ENCODE measurements around the gene DCLK1.

The DCLK1 gene

DNA sequence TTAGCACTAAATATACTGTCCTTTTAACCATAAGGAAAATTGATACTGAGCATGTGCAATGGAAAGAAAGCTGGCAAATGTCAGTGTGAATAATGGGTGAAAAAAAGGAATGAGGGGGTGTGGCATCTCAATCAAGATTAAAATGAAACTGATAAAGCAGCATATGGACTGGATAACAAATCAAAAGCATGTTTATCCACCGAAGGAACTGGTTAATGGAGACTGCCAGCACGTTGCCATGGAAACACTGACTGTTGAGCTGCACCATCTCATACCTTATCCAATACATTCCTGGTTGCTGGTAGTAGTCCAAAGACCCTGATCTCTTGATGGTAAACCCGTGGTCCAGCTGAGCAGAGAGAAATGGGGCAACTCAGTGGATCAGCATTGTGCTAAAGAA, 343.2 kb downstream of the DCLK1 start:
- Histone ChIP-seq H3K36me3 (ENCODE audit: control insufficient read depth, low read depth, low read length) (no peaks in the 10 kb centered on the region), H3K4me1 (ENCODE audit: control insufficient read depth, low read depth, low read length) (peaks cover 8% of the 10 kb centered on the region), H3K9ac (ENCODE audit: low read length) (no peak overlapping the region), H3K27me3 (ENCODE audit: control insufficient read depth, insufficient read depth, low read length) (no peaks in the 10 kb centered on the region), H3K27ac (ENCODE audit: low read length) (no peak overlapping the region), H3K9me3 (ENCODE audit: control insufficient read depth, low read depth, low read length) (no peaks in the 10 kb centered on the region), H3K4me3 (ENCODE audit: low read length) (no peak overlapping the region)

DNA sequence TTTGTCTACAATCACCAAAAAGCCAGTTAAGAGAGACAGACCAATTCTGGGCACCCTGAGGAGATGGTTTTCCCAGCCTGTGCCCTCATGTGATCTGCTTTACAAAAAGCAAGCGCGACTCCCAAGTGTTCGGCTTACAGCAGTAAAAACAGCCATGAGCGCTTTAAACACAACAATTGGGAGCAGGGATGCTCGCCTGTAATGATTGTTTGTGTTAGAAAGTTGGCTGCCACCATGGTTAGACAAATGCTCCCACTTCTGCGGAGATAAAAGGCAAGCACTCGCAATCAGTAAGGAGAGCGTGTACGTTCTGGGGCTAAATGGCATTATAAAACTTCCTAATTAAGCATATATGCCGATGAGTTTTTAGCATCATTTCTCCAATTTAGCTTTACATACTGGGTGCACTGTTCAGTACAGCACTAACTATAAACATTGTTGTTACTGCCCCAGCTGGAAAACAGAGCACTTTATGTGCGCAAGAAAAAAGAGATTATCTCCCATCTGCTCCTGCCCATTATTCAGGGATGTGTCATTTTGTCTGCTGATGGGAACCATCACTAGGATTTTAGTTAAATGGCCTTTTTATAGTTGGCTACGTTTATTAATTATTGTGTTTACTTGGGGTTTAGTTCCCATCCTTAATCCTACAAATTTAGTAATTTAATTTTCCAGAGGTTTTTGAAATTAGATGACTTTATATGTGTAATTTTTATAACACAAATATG, 345.4 kb downstream of the DCLK1 start:
- H3K9ac ChIP-seq (ENCODE audit: low read length), result no peak overlapping the region
- H3K27me3 ChIP-seq (ENCODE audit: control insufficient read depth, insufficient read depth, low read length), result no peaks in the 10 kb centered on the region
- no peaks in the 10 kb centered on the region for H3K36me3 ChIP-seq (ENCODE audit: control insufficient read depth, low read depth, low read length)
- no peaks in the 10 kb centered on the region for H3K9me3 ChIP-seq (ENCODE audit: control insufficient read depth, low read depth, low read length)
- no peak overlapping the region for H3K4me3 ChIP-seq (ENCODE audit: low read length)
- H3K4me1 ChIP-seq (ENCODE audit: control insufficient read depth, low read depth, low read length), result peaks cover 8% of the 10 kb centered on the region
- H3K27ac ChIP-seq (ENCODE audit: low read length), result no peak overlapping the region

DNA sequence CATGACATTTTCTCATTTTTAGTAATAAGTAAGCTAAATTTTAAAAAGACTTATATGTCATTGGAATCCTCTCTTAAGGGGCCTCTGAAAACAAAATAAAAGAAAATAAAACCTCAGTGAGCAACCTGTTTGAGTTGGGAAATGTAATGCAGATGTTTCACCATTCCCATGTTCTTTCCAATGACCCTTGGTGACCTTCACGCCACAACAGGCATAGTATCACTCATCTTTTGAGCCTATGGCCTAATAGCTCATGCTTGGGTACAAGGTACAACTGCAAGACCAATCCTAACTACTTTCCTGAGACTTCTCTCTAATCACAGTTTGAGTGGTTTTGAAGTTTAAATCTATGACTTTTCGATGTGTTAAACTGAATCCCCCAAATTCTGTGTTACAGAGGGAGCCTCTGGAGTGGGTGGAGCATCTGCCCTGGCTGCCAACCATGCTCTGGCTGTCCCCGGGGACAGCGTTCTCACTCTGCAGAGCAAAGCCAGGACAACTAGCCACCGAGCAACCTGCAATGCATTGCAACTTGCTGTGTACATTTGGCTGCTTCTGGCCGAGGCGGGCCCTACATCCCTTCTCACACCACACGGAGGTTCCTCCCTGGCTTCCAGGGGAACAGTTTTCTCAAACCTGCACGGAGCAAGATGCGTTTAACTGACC, 346.8 kb downstream of the DCLK1 start:
- H3K4me1 ChIP-seq (ENCODE audit: control insufficient read depth, low read depth, low read length), result peaks cover under 1% of the 10 kb centered on the region

DNA sequence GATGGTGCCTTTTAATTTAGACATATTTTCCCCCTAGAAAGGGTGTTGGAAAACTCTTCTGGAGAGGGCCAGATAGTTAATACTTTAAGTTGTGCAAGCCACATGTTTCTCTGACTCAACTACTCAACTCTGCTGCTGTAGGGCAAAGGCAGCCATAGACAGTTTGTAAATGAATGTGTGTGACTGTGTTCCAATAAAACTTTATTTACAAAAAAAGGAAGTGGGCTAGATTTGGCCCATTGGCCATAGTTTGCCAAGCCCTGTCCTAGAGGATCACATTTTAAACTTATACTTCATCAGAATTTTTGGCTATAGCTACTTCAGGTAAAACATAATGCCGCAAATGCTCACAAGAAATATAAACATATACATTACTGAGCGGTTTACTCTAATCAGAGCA, 348.4 kb downstream of the DCLK1 start:
- Histone ChIP-seq H3K36me3 (ENCODE audit: control insufficient read depth, low read depth, low read length) (no peaks in the 10 kb centered on the region), H3K4me3 (ENCODE audit: low read length) (no peak overlapping the region), H3K27me3 (ENCODE audit: control insufficient read depth, insufficient read depth, low read length) (no peaks in the 10 kb centered on the region), H3K9me3 (ENCODE audit: control insufficient read depth, low read depth, low read length) (no peaks in the 10 kb centered on the region), H3K27ac (ENCODE audit: low read length) (no peak overlapping the region), H3K4me1 (ENCODE audit: control insufficient read depth, low read depth, low read length) (no peaks in the 10 kb centered on the region), H3K9ac (ENCODE audit: low read length) (no peak overlapping the region)

More for the DNA sequence above, 346.8 kb downstream of the DCLK1 start:
- H3K36me3 ChIP-seq (ENCODE audit: control insufficient read depth, low read depth, low read length), result no peaks in the 10 kb centered on the region
- H3K27ac ChIP-seq (ENCODE audit: low read length), result no peak overlapping the region
- no peaks in the 10 kb centered on the region for H3K27me3 ChIP-seq (ENCODE audit: control insufficient read depth, insufficient read depth, low read length)
- no peak overlapping the region for H3K4me3 ChIP-seq (ENCODE audit: low read length)
- no peaks in the 10 kb centered on the region for H3K9me3 ChIP-seq (ENCODE audit: control insufficient read depth, low read depth, low read length)
- no peak overlapping the region for H3K9ac ChIP-seq (ENCODE audit: low read length)

DNA sequence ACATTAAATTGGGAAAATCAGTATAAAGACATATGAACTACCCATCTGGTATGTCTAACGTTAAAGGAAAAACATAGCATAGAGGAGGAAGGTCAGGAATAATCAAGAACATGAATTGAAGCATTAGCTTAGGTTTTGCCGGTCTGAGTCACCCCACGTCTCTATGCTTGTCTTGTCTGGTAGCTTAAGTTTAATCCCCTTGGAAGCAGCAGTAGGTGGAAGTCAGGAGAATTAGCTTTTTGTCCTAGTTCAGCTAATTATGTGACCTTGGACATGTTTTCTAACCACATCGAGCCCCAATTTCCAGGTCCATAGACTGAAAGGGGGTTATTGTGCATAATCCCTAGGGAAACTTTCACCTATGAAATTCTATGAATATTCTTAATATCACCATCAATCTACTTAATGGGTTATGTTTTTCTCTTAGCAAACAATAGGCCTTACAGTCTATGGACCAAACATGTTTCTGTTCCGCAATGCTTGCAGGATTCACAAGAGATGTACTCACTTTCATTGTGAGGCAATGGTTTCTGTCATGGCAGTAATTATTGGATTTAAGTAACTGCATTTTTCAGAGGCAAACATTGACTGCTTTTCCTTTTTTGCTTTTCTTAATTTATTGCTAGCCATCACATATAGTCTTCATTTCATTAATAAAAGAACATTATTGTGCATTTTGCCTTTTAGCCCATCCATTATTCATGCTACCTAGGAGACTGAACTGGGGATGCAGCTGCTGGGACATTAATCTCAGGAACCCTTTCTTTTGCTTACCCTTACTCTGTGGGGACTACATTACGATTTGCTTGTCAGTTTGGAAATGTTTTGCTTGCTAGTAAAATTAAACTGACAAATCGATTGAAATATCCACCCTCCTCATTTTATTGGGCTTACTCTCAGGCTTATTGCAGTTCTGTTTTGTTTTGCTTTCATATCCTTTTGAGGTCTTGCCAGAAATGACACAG, 349.9 kb downstream of the DCLK1 start:
- H3K27ac ChIP-seq (ENCODE audit: low read length), result no peak overlapping the region
- no peaks in the 10 kb centered on the region for H3K27me3 ChIP-seq (ENCODE audit: control insufficient read depth, insufficient read depth, low read length)
- no peak overlapping the region for H3K9ac ChIP-seq (ENCODE audit: low read length)
- H3K4me3 ChIP-seq (ENCODE audit: low read length), result no peak overlapping the region
- no peaks in the 10 kb centered on the region for H3K9me3 ChIP-seq (ENCODE audit: control insufficient read depth, low read depth, low read length)
- no peaks in the 10 kb centered on the region for H3K36me3 ChIP-seq (ENCODE audit: control insufficient read depth, low read depth, low read length)
- H3K4me1 ChIP-seq (ENCODE audit: control insufficient read depth, low read depth, low read length), result no peaks in the 10 kb centered on the region

DNA sequence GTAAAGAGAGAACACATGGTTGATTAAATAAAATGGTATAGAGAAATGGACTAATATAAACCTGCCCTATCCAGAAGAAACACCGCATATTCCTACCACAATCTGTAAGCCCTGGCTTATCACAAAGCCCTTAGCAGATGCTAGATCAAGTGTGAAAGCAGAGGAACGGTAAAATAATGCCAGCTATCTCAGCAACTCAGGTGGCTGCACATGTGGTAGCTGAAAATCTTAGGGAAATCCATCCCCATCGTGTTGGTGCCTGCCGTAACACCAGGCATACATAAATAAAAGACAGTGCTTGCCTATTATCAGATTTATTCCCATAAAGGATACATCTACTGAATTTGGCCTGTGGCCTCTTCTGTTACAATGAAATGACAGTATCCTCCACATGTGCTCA, 350.6 kb downstream of the DCLK1 start:
- Histone ChIP-seq H3K9ac (ENCODE audit: low read length) (no peak overlapping the region), H3K27me3 (ENCODE audit: control insufficient read depth, insufficient read depth, low read length) (no peaks in the 10 kb centered on the region), H3K9me3 (ENCODE audit: control insufficient read depth, low read depth, low read length) (no peaks in the 10 kb centered on the region), H3K27ac (ENCODE audit: low read length) (no peak overlapping the region), H3K36me3 (ENCODE audit: control insufficient read depth, low read depth, low read length) (no peaks in the 10 kb centered on the region), H3K4me3 (ENCODE audit: low read length) (no peak overlapping the region), H3K4me1 (ENCODE audit: control insufficient read depth, low read depth, low read length) (no peaks in the 10 kb centered on the region)

DNA sequence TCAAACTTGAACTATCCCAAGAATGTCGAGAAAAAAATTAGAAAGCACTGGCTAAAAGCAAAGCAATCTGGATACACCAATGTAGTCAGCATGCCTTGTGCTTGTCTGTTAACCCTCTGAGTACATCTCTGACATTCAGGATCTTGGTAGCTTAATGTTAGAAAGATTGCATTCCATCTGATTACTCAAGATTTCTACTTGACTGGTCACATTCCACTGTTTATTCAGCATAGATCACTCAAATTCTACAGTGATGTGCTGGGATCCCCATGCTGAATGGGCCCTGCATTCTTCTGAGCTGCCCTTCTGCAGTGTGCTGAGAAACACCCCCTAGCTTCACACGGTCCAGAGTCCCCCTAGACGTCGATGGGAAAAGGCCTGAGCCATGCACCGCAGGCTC, 359.3 kb downstream of the DCLK1 start:
- Histone ChIP-seq H3K9ac (ENCODE audit: low read length) (no peak overlapping the region), H3K4me1 (ENCODE audit: control insufficient read depth, low read depth, low read length) (no peaks in the 10 kb centered on the region), H3K4me3 (ENCODE audit: low read length) (no peak overlapping the region), H3K27me3 (ENCODE audit: control insufficient read depth, insufficient read depth, low read length) (no peaks in the 10 kb centered on the region), H3K27ac (ENCODE audit: low read length) (no peak overlapping the region), H3K9me3 (ENCODE audit: control insufficient read depth, low read depth, low read length) (no peaks in the 10 kb centered on the region), H3K36me3 (ENCODE audit: control insufficient read depth, low read depth, low read length) (no peaks in the 10 kb centered on the region)

DNA sequence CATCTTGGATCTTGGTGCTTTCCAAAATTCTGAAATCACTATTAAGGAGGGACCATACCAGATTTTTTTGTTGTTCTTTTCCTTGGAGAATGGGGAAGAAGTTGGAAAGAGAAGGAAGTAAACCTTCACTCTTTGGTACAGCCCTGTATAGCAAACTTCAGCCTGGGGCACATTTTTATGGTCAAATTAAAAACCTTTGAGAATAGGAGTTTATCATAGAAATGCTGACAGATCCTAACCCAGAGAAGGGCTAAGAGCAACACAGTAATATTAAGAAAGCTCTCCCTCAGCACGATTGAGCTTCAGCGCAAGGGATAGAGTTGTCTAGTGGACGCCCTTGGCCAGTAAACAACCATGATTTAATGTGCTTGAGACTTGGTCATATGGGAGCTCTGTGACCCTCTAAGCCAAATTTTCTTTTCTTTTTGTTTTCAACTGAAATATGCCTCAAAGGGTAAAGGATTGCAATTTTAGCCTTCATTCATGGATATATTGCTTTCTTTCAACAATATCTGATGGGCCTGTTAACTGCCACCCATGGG, 360.4 kb downstream of the DCLK1 start:
- Histone ChIP-seq H3K9ac (ENCODE audit: low read length) (no peak overlapping the region), H3K27me3 (ENCODE audit: control insufficient read depth, insufficient read depth, low read length) (no peaks in the 10 kb centered on the region), H3K9me3 (ENCODE audit: control insufficient read depth, low read depth, low read length) (no peaks in the 10 kb centered on the region), H3K27ac (ENCODE audit: low read length) (no peak overlapping the region), H3K4me1 (ENCODE audit: control insufficient read depth, low read depth, low read length) (no peaks in the 10 kb centered on the region), H3K36me3 (ENCODE audit: control insufficient read depth, low read depth, low read length) (no peaks in the 10 kb centered on the region), H3K4me3 (ENCODE audit: low read length) (no peak overlapping the region)

DNA sequence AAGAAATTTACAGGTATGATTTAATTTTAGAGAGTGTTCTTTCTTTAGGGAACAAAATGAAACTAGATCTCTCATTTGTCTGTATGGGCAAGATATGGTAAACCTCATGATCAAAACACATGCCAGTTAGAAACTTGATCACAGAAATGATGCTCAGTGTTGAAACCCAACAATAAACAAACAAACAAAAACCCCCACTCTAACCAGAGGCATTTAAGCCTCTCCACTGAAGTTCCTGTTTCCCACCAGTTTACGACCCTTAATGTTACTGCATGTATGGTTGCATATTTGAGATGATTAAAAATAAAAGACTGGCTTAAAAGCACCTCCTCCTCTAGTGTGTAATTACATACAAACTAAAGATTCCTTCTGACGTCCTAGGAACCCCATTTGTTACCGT, 361.4 kb downstream of the DCLK1 start:
- Histone ChIP-seq H3K9me3 (ENCODE audit: control insufficient read depth, low read depth, low read length) (no peaks in the 10 kb centered on the region), H3K36me3 (ENCODE audit: control insufficient read depth, low read depth, low read length) (no peaks in the 10 kb centered on the region), H3K27me3 (ENCODE audit: control insufficient read depth, insufficient read depth, low read length) (no peaks in the 10 kb centered on the region), H3K4me3 (ENCODE audit: low read length) (no peak overlapping the region), H3K9ac (ENCODE audit: low read length) (no peak overlapping the region), H3K4me1 (ENCODE audit: control insufficient read depth, low read depth, low read length) (no peaks in the 10 kb centered on the region), H3K27ac (ENCODE audit: low read length) (no peak overlapping the region)

DNA sequence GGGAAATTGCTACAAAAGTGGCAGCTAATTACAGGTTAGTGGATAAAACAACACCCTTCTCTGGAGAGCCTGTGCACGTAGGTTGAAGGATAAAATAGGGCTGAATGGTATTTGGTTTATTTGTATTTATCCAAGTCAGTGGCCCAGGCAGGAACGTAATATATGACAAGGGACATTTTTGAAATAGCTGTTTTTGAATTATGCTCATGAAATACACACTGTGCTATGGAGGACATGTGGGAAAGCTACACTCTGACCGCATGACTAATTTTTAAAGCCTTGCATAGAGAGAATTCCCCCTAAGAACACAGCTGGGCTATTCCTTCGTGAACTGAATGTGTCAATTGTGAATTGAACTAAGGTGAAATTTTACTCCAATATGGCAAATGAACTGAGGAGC, 362.6 kb downstream of the DCLK1 start:
- Histone ChIP-seq H3K4me1 (ENCODE audit: control insufficient read depth, low read depth, low read length) (no peaks in the 10 kb centered on the region), H3K27ac (ENCODE audit: low read length) (no peak overlapping the region)

DNA sequence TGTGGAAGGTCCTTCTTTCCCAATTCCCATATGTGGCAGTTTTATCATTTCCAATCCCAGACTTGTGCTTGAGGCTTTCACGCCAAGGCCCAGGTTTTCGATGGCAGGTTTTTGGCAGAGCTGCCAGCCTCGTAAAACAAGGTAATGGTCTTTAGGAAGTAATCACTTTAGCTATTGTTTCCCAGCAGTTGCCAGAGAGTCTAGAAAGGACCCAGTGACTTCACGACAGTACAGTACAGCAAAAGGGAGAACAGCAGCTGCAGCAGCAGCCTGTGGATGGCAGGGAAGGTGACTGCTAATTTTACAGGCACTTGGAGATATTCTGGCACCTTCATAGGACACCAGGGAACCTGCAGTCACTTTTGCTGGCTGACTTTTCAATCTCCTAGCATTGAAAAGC, 363.1 kb downstream of the DCLK1 start:
- H3K9ac ChIP-seq (ENCODE audit: low read length), result no peak overlapping the region
- H3K9me3 ChIP-seq (ENCODE audit: control insufficient read depth, low read depth, low read length), result no peaks in the 10 kb centered on the region
- no peaks in the 10 kb centered on the region for H3K36me3 ChIP-seq (ENCODE audit: control insufficient read depth, low read depth, low read length)
- no peak overlapping the region for H3K4me3 ChIP-seq (ENCODE audit: low read length)
- no peak overlapping the region for H3K27ac ChIP-seq (ENCODE audit: low read length)
- H3K4me1 ChIP-seq (ENCODE audit: control insufficient read depth, low read depth, low read length), result no peaks in the 10 kb centered on the region
- no peaks in the 10 kb centered on the region for H3K27me3 ChIP-seq (ENCODE audit: control insufficient read depth, insufficient read depth, low read length)

More for the DNA sequence above, 362.6 kb downstream of the DCLK1 start:
- Histone ChIP-seq H3K27me3 (ENCODE audit: control insufficient read depth, insufficient read depth, low read length) (no peaks in the 10 kb centered on the region), H3K36me3 (ENCODE audit: control insufficient read depth, low read depth, low read length) (no peaks in the 10 kb centered on the region), H3K9ac (ENCODE audit: low read length) (no peak overlapping the region), H3K9me3 (ENCODE audit: control insufficient read depth, low read depth, low read length) (no peaks in the 10 kb centered on the region), H3K4me3 (ENCODE audit: low read length) (no peak overlapping the region)
